ENCODE results near the gene RAPGEF1. TPM values are rescaled to one million over a fixed set of nuclear protein-coding genes. Genes with fewer than 3 reads are reported as not detected.
"Not testable (repeated sequence)": the region's sequence is repeated elsewhere in the genome, so short reads cannot be mapped to it uniquely, and the experiment has no call there.

RAPGEF1 gene
- total RNA-seq, 1 donor from 2014 or later: 217 TPM

DNA sequence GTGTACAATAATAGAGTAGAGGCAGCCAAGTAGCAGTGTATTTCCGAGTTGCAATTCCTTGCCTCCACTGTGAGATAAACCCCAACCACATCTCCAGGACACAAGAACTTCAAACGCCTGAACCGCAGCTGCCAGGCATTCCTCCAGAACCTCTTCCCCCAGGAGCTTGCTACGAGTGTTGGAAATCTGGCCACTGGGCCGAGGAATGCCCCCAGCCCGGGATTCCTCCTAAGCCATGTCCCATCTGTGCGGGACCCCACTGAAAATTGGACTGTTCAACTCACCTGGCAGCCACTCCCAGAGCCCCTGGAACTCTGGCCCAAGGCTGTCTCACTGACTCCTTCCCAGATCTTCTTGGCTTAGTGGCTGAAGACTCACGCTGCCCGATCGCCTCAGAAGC is 190.7 kb downstream of the RAPGEF1 start:
- intact Hi-C loops (cut with micrococcal nuclease): not testable (repeated sequence)

DNA sequence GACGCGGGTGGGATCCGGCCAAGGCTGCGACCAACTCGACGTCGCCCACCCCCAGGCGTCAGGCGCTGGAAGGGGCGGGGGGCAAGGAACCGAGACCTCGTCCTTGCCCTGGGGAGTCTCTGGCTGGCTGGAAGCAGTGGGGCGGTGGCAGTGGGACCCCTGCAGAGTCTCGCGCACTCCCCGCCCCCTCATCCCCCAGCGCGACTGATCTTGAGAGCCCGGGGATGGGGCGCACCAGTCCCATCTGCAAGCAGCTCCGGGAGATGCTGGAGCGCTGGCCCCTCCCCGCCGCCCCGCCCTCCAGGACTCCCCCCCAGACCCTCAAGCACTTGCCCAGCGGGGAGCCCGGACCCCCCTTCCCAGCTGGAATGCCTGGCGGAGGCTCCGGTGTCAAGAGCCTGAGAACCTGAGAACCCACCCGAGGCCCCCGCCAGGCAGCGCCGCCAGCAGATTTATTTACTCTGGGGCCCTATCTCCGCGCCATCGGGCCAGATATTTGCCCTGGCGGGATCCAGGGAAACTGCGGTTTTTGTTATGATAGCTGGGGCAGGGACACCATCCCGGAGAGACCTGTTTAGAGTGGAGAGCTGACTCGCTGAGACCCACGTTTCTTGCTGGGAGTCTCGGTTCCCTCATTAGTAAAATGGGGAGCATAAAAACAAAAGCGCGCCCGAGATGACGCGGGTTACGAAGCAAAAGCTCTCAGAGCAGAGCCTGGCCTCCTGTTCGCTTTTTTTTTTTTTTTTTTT is 193.4 kb downstream of the RAPGEF1 start:
- intact Hi-C loops (cut with micrococcal nuclease): no loop called here

DNA sequence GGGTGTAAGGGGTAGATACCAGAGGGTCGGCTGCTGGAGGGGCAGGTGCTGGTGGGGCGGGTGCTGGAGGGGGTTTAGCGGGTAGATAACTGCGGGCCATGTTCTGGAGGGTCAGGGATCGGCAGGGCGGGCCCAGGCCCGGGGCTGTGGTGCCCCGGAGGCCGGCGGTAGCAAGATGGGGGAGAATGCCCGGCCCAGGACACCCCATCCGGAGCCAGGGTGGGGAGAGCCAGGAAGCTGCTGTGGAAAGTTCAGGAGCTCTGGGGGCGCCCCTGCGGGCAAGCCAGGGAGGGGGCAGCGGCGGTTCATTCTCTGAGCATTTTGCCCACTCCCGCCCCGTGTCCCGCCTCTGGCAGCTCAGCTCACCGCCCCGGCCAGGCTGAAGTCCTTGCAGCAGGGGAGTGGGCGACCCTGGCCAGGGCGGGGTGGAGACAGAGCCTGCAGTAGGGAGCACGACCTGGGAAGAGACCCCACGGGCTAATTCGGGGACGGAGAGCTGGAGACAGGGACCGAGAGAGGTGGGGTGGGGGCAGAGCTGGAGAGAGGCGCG is 194.0 kb downstream of the RAPGEF1 start:
- intact Hi-C loops (cut with micrococcal nuclease): no loop called here

DNA sequence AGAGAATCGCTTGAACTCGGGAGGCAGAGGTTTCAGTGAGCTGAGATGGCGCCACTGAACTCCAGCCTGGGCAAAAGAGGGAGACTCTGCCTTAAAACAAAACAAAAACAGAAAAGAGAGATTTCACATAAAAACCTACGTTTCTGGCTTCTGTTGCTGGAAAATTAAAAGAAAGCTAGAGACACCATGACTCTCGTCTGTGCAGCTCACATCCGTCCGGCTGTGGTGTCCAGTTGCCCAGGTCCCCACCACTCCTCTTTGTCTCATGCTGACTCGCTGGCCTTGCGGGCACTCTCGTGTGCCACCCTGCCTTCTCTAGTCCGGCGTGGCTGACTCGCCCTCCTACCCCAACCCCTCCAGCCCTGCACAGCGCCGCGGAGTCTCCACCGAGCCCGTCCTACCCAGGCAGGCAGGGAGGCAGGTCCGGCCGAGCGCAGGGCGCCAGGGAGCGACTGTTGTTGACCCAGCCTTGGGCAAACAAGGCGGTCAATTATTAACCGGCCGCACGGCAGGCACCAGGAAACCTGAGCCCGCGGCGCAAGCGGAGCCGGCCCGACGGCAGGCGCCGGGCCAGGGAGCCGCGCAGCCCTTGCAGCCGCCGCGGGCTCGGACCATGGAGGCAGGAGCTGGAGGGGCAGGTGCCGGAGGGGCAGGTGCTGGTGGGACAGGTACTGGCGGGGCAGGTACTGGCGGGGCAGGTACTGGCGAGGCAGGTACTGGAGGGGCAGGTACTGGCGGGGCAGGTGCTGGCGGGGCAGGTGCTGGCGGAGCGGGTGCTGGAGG is 194.7 kb downstream of the RAPGEF1 start, which contains the start of gene PRRT1B:
TSS of gene PRRT1B (plus strand) at position 521 of the 783 bp plus-strand sequence. CDS start at position 614, 93 bp downstream.
- intact Hi-C loops (cut with micrococcal nuclease): no loop called here

DNA sequence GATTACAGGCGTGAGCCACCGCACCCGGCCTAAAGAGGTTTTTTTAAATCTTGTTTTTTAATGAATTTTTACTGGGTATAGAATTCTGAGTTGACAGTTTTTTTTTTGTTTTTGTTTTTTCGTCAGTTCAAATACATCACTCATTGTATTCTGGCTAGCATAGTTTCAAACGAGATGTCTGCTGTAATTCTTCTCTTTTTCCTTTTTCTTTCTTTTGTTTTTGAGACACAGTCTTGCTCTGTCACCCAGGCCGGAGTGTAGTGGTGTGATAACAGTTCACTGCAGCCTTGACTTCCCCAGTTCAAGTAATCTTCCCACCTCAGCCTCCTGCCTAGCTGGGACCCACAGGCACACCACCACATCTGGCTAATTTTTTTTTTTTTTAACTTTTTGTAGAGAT is 196.7 kb downstream of the RAPGEF1 start:
- intact Hi-C loops (cut with micrococcal nuclease): no loop called here

DNA sequence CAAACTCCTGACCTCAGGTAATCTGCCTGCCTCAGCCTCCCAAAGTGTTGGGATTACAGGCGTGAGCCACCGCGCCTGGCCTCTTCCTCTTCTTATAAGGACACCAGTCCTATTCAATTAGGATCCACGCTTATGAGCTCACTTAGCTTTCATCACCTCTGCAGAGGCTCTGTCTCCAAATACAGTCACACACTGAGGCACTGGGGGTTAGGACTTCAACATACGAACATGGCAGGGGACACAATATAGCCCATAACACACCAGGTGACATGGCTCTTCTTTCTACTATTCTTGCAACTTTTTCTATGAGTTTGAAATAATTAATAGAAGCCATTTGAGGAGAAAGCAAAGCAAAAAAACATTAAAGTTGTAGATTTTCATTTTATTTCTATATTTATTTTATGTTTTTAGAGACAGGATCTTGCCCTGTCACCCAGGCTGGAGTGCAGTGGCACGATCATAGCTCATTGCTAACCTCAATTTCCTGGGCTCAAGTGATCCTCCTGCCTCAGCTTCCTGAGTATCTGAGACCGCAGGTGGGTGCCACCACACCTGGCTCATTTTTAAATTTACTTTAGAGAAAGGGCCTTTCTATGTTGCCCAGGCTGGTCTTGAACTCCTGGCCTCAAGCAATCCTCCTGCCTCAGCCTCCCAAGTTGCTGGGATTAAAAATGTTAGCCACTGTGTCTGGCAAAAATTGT is 200.5 kb downstream of the RAPGEF1 start:
- intact Hi-C loops (cut with micrococcal nuclease): no loop called here

DNA sequence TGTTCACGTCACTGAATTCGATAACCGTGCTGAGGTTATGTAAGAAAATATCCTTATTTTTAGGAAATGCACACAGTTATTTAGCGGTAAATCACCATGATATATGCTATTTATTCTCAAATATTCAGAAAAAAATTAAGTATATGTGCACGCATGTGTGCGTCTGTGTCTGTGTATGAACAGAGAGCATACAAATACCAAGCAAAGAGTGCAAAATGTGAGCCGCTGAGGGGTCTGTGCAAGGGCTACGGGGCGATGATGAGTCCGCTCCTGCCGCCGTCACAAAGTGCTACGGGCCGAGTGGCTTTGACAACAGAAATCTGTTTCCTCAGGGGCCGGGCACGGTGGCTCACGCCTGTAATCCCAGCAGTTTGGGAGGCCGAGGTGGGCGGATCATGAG is 201.9 kb downstream of the RAPGEF1 start:
- intact Hi-C loops (cut with micrococcal nuclease): no loop called here

DNA sequence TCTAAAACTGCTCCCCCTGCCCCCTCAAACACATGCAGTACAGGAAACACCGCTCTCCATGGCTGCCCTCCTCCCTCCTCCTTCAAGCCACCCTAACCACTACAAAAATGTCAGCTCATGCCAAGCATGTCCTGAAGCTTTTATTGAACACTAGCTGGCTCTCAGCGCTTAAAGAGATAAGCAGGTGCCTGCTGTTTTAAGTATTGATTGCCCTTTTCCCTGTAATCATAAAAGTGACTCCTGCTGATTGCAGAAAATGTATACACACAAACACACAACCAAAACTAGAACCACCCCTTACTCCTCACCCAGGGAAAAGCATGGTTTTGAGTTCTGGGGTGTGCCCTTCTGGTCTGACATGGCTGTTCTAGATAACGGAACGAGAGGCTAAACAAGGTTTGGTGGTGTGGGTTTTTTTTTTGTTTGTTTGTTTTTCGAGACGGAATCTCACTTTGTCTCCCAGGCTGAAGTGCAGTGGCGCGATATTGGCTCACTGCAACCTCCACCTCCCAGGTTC is 205.1 kb downstream of the RAPGEF1 start:
- intact Hi-C loops (cut with micrococcal nuclease): no loop called here

DNA sequence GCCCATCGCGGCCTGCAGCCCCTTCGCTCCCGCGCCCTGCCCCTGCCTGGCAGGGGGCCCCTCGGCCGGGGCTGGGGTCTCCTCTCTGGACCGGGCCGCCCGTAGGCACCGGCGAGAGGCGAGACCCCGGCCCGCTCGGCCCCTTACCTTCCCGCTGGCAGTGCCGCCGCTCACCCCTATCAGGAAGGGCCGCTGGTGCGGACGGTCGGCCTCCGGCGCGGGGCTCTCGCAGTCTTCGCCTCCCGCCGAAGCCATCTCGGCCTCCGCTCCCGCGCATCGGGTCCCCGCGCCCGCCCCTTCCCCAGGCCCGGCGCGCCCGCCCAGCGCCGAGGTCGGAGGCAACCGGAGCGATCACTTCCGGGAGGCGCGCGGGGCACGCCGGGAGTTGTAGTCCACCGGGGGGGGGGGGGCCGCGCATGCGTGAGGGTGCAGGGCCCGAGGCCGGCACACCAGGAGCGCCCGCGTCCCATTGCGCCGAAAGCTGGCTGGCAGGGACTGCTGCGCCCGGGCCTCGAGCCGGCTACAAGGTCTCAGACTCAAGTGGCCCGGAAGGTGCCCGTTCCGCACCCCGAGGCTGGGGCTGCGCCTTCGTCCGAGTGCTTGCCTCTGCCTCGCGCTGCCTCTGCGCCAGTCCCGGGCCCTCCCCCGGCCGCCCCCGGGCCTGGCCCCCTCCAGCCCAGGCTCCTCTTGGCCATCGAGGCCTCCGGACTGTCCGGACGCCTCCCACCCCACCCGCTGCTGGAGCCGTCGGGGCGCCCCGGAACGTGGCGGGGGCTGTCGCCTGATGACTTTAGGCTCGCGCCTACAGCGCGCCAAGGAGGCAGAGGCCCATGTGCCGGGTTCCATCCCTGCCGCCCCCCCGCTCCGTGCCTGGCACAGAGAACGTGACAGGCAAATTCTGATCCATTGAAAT is 208.7 kb downstream of the RAPGEF1 start, which contains the start of gene UCK1:
TSS of gene UCK1 (minus strand) at position 344 of the 913 bp plus-strand sequence. CDS start at position 255, 89 bp downstream.
- intact Hi-C loops (cut with micrococcal nuclease): loop anchor here (1.0 to 2.0 kb wide), 4 partner anchors 31 to 406 kb away; partner anchors contain the start of gene NUP214

DNA sequence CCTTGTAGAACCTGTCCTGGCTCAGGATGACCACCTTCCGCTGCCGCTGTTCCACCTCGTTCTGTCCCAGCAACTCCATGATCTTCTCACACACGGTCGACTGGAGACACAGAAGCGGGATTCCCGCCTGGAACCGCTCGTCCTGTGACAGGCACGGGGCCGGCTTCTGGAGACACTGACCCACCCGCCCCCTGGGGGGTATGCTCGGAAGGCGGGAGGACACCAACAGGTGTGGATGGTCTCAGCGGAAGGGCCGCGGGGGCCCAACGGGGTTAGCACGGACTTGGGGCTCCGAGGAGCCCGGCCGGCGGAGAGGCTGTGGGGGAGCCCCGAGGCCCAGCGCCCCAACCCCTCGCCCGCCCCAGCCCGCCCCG is 209.3 kb downstream of the RAPGEF1 start:
- intact Hi-C loops (cut with micrococcal nuclease): loop anchor here (2.0 kb wide), 1 partner anchor 406 kb away; the partner anchor contains the start of gene NUP214

DNA sequence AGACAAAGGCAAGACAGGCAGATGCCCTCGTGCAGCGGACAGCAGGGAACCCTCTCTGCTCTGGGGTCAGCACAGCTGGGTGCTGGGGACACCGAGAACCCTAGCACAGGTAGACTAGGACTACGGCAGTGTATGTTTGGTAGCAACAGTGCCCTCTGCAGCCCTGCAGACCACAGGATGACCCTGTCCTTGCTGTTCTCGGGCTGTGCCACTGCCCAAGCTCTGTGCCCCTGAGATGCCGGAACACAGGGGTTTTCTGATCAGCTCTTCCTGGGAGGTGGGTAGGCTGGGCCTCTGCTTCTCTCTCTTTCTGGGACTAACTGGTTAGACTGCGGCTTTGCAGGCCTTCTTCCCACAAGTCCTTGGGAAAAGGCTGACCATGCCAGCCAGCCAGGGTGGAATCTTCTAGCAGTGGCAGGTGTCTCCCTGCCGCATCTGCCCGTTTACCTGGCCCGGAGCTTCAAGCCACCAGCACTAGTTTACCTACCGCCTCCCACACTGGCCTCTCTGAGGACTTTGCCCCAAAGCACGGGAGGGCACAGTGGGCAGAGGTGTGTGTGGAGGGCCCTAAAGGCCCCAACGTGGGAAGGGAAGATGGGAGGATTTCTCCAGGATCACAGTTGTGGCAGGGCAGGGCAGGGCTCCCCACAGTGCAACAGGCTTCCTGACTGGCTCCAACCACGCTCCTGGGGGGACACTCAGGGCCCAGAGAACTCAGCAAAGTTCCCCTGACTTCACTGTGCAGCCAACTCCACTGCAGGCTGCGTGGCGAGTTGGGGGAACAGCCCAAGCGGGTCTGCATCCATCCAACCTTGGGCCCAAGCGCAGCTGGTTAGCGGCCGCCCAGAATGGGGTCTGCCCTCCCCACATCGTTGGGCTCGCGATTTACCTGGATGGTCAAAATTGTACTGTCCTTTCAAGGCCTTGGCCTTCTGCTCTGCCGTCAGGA is 210.0 kb downstream of the RAPGEF1 start:
- intact Hi-C loops (cut with micrococcal nuclease): loop anchor here (2.0 kb wide), 1 partner anchor 405 kb away; the partner anchor contains the start of gene NUP214

DNA sequence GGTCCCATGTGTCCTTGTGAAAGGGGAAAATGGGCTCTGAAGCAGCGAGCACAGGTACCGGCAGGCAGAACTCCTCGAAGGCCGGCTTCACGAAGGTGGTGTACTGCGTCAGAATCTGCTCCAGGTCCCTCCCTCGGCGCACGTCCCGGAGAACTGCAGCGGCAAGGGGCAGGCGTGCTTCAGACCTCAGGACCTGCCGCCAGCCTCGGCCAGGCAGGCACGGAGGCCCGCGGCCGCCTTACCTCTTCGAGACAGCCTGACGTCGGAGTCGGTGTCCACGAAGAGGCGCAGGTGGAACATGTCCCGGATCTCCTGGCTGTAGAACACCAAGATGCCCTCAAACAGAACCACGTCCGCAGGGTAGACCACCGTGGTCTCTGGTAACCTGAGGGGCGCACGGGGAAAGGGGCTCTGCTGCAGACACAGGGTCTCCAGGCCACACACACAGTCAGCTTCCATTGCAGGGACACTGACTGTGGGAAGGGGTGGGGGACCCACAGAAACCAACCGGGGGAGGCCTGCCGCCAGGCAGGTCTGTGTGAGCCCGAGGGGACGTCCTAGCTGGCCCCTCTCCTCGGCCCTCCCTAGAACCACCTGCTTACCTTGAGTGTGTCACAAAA is 210.9 kb downstream of the RAPGEF1 start:
- intact Hi-C loops (cut with micrococcal nuclease): no loop called here

DNA sequence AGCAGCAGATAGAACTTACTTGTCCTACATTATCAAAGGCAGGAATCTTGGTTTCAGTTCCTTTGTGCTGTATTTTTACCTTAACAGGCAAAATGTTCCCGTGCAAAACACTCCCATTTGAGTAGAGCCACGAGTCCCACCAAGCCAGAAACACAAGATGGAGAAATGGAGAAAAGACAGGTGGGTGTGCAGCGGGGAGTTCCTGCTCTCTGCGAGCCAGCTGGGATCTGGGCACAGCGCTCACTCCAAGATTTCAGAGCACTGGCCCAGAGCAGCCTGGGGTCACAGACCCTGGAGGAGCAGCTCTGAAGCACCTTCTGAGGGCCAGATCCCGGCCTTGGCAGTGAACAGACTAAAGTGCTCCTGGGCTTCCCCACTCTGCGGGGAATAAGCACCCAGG is 211.7 kb downstream of the RAPGEF1 start:
- intact Hi-C loops (cut with micrococcal nuclease): no loop called here

Other genes starting within 250 kb of the RAPGEF1 start
- 40.6 and 47.1 TPM in 2 replicates for gene POMT1, start 237.2 kb downstream of the RAPGEF1 start, total RNA-seq
- gene UCK1, start 208.8 kb downstream of the RAPGEF1 start, total RNA-seq: 23.0 and 30.4 TPM in 2 replicates
- gene PRRT1B, start 194.6 kb downstream of the RAPGEF1 start, total RNA-seq: not detected in 2 replicates